Activated CD4-positive, alpha-beta T cell treated with anti-CD3 and anti-CD28 coated beads for 24 hours (primary cell): ENCODE results near the gene MRM3.
"Not testable (repeated sequence)": the region's sequence is repeated elsewhere in the genome, so short reads cannot be mapped to it uniquely, and the experiment has no call there.

ENCODE experiments used
- DNase-seq, 2 donors: peaks; one replicate each; pipeline ENCODE4 v3.0.0-alpha.2; 2020; ENCODE audit warnings: low read depth in 2 of 2

MRM3 gene

GRCh38 chr17:825216-825615 lies 43.1 kb downstream of the MRM3 start:
- DNase-seq = no peak

GRCh38 chr17:826778-827177 lies 44.6 kb downstream of the MRM3 start:
- no peak for DNase-seq

- no peak for DNase-seq
These were observed 46.6 kb downstream of the MRM3 start for GRCh38 chr17:828761-829160.

GRCh38 chr17:829614-830013 lies 47.5 kb downstream of the MRM3 start:
- not testable (repeated sequence) for DNase-seq

- DNase-seq = no peak
These were observed 48.2 kb downstream of the MRM3 start for GRCh38 chr17:830381-830780.

- DNase-seq = no peak
These were observed 48.8 kb downstream of the MRM3 start for GRCh38 chr17:830950-831349.

- no peak for DNase-seq
These were observed 52.0 kb downstream of the MRM3 start for GRCh38 chr17:834136-834535.

GRCh38 chr17:835263-835662 lies 53.1 kb downstream of the MRM3 start:
- no peak for DNase-seq

- not testable (repeated sequence) for DNase-seq
These were observed 53.6 kb downstream of the MRM3 start for GRCh38 chr17:835721-836120.

- DNase-seq = no peak
These were observed 54.0 kb downstream of the MRM3 start for GRCh38 chr17:836151-836550.

GRCh38 chr17:838486-838885 lies 56.3 kb downstream of the MRM3 start:
- no peak for DNase-seq

GRCh38 chr17:841313-841712 lies 59.2 kb downstream of the MRM3 start:
- no peak for DNase-seq
